Renal cortex interstitium (tissue), 11 donors: Measurements from ENCODE around the gene FAM240B. TPM values are rescaled to one million over a fixed set of nuclear protein-coding genes. Genes with fewer than 3 reads are reported as not detected.

ENCODE experiments used
- DNase-seq, 11 donors: peaks; one replicate each; pipeline ENCODE4 v3.0.0-alpha.2; 2013; ENCODE audit warnings: low read depth in 9 of 11, low spot score in 4 of 11; ENCODE audit errors: extremely low read depth in 1 of 11
- polyA plus RNA-seq, 3 donors: library from polyadenylated mRNA; unstranded; fragments of 120-200 nt; gene quantifications; one replicate each; pipeline ENCODE4 v1.2.1, GENCODE V29; 2013; ENCODE audit not compliant: insufficient read length in 3 of 3

Gene FAM240B
- polyA plus RNA-seq, 3 donors: 0.09 to 0.17 TPM; not detected in 1

DNA sequence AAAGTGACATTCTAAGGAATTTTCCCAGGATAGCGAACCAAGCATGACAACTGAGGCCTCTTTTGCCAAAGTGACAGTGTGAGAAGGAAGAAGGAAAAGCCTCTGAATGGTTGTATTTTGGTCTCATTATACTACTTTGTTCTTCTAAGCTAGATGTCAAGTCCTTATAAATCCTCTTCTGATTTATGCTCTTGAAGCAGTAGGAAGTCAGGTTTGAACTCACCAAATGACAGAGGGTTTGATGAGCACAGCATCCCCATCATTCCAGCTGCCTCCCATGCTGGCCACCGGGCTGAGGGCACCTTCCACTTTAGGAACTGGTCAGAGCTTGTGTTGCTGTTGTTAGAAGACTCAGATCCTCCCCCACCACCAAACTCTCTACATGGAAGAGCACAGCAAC lies 44.1 kb downstream of the FAM240B start:
- no peak for DNase-seq

DNA sequence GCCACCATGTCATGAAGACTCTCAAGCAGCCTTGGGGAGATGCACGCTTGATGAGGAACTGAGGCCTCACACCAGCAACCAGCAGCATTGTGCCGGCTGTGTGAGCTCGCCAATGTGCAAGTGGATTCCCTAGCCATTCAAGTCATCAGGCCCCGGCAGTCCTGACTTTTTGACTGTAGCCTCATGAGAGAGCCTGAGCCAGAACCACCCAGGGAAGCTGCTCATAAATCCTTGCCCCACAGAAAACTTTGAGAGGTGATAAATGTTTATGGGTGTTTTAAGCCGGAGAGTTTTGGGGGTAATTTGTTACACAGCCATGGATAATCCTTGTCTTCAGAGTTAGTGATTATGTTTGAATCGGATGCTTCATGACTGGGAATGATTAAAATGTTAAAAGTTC lies 44.7 kb downstream of the FAM240B start:
- no peak for DNase-seq

DNA sequence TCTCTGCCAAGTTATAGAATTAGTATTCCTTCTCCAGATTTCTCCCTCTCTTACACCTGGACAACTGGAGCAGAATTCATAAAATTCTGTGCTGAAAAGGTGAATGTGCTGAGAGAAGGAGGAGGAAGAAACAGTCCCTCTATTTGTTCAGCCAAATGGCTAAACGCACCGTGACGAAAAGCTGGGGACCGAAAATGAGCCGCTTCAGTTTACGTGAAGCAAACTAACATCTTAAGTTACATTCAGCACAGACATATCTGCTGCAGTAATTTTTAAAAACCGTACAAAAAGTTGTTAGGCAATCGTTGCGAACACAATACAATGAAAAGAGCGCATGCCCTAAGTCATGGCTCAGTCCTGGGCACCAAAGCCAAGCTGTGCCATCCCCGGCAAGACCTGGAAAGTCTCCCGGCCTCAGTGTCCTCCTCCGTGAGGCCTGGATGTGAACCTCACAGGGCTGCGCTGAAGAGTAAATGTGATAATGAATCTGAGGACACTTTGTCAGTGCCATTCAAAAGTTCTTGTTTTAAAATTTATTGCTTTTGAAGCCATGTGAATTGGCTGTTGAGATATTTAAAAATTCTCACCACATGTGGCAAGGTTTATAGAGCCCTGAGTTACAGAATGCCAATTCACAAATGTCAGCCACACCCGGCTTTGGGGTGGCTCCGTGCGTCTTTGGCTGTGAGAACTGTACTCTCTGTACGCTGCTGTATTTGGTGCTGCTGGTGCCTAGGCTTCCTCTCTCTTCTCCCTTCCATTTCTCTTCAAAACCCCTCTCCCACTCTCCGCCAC lies 46.3 kb downstream of the FAM240B start:
- DNase-seq: no peak

DNA sequence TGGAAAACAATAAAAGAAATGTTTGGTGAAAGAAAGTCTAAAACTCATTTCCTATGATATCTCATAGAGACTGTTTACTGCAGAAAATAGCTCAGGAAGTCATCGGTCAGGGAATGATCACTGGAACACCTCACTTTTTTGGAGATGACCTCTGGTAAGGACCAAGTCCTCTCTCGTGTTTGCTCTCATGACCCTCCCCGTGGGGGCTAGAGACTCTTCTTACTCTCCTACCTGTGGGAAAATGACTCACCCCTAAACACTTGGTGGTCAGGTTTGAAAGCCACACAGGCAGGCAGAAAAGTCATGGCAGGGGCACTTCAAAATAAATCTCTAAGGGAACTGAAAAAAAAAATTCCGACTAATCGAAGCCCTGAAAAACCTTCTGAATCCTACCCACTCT lies 48.2 kb downstream of the FAM240B start:
- no peak for DNase-seq

DNA sequence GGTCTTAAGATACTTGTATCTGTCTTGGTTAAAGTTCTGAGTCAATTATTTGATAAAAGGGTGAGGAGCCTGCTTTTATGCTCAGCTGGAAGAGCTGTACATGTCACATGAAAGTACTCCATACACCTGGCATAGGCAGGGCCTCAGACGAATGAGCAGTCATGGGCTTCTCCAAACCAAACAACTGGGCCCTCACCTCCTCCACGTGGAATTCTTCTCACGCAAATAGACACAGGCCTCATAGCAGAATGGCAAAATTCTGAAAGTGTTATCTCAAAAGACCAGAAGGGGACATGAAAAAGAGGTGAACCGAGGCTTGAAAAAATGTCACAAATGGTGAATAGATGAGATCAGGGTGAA lies 48.6 kb downstream of the FAM240B start:
- DNase-seq: no peak

DNA sequence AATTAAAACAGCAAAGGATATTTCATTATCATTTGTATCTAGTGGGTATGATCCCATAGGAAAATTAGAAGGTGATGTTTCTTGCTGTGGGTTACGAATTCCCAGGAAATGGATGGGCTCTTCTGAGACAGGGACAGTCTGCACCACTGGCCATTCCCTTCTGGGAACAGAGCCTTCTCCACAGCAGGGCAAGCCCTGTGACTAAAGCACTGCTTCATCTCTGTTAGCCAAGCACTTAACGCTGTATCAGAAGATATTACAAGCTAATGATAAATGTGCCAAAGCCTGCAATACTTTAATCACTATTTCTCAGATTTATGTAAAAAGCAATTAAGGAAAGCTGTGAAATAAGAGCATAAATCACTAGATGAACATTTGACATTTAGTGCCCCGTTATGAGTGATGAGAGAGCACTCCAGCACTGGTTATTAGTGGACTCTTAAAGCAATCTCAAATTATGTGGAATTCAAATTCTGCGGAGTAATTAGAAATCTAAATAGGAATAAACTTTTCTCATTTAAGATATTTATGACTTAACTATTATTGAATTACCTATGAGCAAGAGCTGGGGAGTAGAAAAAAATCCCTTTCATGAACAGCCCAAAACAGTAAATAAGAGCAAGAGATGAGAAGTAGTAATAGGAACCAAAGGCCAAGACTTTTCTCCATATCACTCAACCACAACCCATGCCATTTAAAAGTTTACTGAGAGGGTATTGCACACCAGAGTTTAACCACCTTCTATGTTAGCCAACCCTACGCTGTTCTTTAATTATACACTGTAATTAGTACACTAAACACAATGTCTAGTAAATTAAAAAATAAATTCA lies 49.2 kb downstream of the FAM240B start:
- DNase-seq: no peak

DNA sequence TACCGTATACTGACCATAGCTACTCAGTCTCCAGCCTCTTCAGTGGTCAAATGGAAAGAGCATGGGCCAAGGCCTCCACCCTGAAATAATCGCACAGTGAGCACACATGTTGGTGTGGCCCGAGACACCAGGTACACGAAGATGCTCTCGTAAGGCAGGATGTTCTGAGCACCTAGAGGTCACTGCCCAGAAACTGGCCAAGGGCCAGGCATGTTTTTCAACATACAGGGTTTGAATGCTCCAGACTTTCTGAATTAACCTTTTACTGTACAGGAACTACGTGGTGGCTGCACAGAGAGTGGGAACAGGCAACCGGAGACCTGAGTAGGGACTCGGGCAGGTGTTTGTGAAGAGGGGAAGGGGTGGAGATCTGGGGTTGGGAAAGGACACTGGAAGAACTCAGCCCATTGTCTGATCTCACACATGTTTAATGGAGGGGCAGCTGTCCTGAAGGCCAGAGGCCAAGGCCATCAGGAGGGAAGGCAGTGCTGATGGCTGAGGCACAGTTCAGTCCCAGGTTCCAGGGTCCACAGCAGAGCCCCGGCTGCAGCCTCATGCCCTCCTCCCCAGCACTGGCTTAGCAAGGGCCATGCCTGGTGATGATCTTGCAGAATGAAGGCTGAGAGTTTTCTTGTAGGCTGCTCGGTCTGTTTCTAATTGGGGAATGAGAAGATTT lies 51.0 kb downstream of the FAM240B start:
- no peak for DNase-seq

DNA sequence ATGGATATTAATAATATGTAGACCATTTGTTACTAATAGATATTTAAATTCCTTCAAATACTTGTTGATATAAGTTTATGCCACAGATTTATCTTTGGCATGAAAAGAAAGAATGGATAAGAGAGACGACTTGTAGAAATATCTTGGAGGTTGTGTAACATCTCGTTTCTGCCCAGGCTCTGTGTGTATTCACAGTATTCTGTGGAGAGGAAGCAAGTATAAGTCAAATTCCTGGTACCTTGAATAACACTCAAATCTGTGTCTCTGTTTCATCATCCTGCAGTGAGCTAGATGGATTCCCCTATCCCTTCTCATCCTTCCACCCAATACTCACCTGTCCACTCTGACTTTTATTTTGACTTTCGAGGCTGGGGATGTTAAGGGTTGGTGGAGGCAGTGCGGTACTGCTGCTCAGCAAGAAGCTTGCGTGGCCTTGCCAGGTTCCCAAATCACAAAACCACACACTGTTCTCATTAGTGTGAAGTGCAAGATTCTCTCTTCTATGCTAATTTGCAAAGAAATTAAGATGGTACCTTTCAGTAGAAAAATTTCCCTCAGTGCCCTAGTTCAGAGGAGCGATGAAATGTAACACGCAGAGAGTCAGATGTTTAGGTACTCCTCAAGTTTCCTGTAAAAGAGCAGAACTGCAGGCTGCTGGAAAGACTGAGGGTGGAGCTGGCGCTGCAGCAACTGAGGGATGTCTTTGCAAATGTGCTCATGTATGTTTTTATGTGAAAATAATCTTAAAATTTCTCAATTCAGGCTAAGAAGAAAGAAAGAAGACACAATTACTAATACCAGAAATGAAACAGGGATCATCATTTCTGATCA lies 57.0 kb downstream of the FAM240B start:
- no peak for DNase-seq

DNA sequence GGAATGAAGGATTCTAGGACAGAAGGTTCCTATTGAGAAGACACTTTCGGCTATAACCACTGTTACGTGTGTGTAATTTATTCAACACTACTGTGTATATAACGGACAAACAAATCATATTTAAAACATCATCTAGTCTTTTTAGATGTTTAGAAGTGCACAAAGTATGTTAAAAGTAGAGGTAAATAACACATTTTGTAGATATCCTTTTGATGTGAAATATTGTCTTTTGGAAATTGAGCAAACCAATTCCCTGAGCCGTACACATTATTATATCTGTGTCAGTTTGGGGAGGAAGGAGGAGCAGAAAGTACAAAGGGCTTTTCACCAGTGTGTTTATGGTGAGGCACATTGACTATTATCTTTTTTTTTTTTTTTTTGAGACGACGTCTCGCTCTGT lies 60.4 kb downstream of the FAM240B start:
- no peak for DNase-seq

DNA sequence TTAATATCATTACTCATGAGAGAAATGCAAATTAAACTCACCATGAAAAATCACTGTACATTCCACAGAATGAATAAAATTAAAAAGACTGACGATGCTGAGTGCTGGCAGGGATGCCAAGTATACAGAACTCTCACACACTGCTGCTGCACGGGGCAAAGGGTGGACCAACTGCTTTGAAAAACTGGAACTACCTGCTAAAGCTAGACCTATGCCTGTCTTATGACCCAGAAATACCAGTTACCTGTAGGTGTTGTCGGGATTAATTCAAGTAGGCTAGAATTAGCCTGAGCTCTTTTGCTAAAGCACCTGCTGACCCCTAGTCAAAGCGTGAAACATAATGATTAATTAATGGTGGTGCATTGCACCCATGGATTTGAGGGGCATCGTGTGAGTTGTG lies 63.0 kb downstream of the FAM240B start:
- no peak for DNase-seq

DNA sequence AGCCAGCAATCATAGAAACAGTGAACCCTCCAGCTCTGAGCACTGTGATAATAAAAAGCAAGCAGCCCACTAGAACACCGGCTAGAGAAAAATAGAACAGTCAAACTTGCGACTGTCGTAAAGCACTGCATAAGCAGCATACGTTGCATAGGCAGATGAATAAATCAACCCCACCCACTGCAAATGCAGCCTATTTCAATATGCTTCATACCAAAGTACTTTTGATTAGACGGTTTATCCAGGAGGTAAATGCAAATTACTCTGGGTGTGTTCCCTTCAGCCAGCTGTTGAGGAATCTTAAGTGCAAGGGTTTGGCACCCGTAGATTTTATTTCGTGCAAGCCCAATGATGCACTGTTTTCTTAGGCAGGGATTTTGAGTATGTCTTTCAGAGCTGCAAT lies 67.4 kb downstream of the FAM240B start:
- no peak for DNase-seq

DNA sequence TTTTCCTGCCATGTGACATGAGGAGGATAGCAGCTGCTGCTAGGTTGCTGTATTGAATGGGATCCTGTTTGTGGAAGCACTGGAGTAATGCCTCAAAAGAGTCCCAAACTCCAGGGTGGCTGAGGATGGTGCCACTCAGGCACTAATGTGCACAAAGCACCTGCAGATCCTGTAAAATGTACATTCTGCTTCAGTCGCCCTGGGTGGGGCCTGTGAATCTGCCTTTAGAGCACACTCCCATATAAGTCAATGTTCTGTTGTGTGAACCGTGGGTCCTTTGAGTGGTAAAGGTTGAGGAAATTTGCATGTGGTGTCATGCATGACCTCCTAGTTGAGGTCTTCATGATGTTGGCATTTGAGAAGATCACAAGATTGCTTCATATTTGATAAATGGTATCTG lies 67.9 kb downstream of the FAM240B start:
- no peak for DNase-seq

DNA sequence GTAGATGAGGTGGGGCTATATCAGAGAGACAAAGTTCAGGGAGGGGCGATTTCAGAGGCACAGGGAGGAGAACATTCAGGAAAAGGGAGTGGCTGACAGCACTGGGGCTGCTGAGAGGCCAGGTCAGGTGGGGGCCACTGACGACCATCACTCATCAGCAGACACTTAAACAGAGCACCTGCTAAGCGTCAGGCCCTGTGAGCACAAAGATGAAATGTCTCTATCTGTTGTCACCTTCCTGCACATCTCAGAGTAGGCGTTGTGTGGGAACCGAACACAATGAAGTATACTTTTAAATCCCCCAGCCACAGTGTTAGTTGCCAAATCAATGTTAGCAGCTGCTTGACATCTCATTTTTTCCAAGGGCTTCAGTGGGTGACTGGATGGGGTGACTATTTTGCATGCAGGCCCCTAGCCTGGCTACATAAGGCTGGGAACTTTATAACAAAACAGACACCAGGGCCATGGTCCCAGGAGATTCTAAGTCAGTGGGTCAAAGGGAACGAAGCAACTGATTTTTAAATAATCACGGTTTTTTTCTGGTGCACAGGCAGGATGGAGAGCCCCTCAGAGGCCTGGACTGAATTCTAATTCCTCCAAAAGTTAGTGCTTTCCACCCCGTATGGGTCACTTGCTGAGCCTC lies 68.4 kb downstream of the FAM240B start:
- DNase-seq: no peak

DNA sequence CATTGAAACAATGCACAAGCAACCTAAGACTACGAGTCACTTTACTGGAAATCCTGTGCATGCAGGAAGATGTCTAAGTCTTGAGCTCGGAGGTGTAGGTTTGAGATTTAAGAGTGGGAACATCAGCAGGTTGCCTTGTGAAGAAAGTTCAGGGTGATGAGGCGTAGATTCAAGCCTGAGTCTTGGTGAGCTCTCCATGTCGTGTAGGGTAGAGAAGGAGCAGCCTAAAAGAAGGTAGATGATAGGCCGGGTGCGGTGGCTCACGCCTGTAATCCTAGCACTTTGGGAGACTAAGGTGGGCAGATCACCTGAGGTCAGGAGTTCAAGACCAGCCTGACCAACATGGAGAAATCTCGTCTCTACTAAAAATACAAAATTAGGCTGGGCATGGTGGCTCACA lies 69.4 kb downstream of the FAM240B start:
- DNase-seq: no peak

DNA sequence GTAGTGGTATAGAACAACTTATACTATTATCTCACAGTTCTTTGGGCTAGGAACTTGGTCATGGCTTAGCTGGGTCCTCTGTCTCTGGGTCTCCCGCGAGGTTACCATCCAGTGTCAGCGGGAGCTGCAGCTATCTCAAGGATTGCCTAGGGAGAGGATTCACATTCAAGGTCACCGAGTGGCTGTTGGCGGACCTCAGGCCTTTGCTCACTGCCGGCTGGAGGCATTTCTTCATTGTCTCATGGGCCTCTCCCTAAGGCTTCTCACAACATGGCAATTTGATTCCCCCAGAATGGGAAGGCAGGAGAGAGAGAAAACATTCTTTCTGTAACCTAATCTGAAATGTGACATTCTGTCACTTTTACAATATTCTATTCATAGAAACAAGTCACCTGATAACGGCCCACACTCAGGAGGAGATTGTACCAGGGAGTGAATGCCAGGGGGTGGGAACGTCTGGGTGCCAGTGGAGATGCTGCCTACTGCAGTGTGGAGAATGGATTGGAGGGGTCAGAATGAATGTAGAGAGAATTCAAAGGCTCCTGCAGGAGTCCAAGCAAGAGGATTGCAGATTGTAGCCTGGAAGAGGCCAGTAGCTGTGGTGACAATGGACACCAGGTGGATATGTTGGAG lies 70.1 kb downstream of the FAM240B start:
- no peak for DNase-seq

DNA sequence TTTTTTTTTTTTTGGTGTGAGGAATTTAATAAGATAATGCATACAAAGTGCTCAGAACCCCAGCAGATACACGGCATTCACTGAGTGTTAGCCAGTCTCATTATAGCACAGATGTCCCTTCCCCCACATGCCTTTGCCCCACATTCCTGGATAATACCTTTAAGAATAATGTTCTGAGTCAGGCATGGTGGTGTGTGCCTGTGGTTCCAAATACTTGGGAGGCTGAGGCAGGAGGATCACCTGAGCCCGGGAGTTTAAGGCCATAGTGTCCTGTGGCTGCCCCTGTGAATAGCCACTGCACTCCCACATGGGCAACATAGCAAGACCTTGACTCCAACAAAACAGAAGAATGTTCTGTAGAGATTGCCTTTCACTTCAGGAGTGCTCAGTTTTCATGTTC lies 75.3 kb downstream of the FAM240B start:
- no peak for DNase-seq
